ENCODE results near the gene MCTS1.

Gene MCTS1

GRCh38 chrX:120642871-120643270 is 39.0 kb downstream of the MCTS1 start:
- TF ChIP-seq CTCF (IDR thresholded peaks at IDR 0.05) = no peak

GRCh38 chrX:120647127-120647526 is 43.2 kb downstream of the MCTS1 start:
- TF ChIP-seq CTCF (IDR thresholded peaks at IDR 0.05) = no peak

- TF ChIP-seq CTCF (IDR thresholded peaks at IDR 0.05) = no peak
Observed at GRCh38 chrX:120653000-120653399, 49.1 kb downstream of the MCTS1 start.

- no peak for TF ChIP-seq CTCF (IDR thresholded peaks at IDR 0.05)
Observed at GRCh38 chrX:120660637-120661036, 56.7 kb downstream of the MCTS1 start.
